ENCODE data around the gene WASF1.
"Not testable (repeated sequence)": the region's sequence is repeated elsewhere in the genome, so short reads cannot be mapped to it uniquely, and the experiment has no call there.

Gene WASF1

DNA sequence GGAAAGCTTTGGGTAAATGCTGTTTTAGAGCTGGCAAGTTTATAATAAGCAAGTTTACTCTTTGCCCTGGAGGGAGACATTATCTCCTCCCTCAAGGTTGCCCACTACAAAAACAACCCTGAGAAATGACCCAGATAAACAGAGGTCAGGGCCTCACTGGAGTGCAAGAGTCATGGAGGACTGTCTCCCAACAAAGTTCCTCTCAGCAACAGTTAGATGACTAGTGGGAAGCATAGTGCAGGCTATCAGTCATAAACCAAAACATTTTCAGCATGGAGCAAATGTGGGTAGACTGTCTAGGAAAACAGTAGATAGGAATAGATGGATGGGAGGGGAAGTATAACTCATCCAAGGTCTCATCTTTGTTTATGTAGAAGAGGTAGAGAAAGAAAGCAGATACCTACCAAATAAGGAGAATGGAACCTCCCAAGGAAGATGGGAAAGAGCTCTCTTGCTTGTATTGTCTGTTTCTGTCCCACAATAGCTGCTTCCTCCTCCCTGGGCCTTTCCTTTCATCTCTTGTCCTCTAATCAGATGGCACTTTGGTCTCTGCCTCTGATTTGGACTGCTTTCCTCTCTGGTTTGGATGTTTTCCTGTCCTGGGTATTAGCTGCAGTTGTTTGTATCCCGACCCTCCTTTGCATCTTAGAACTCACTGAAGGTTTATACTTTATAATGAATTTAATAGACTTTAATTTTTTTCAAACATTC is 95.4 kb downstream of the WASF1 start:
- Histone ChIP-seq H3K27me3 (replicated peaks; ENCODE audit: control insufficient read depth, insufficient read depth, low read length) (no peaks in the 10 kb centered on the region), H3K4me3 (ENCODE audit: low read length) (no peak overlapping the region), H3K4me1 (ENCODE audit: control insufficient read depth, insufficient read depth, low read length) (peaks cover 8% of the 10 kb centered on the region), H3K36me3 (ENCODE audit: control insufficient read depth, insufficient read depth, low read length, severe bottlenecking) (no peaks in the 10 kb centered on the region), H3K9me3 (ENCODE audit: control insufficient read depth, low read length) (no peaks in the 10 kb centered on the region), H3K9ac (ENCODE audit: low read length) (no peak overlapping the region)
- no peak for DNase-seq (ENCODE audit: low read depth)

DNA sequence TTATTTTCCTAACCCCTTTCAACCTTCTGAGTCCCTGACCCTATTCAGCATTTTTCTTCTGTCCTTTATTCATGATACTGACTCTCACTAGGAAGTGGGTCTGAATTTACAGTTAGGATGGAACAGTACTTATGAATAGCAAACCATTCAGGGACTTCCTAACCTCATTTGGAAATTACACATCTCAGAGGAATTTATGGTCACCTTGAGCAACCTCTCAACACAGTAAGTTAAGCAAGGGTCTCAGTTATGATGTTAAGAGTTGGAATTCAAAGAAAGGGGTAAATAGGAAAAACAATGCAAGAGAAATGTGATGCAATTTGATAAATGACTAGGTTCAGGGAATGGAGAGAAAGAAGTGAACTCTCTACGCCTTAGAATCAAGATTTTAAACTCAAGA is 104.1 kb downstream of the WASF1 start:
- Histone ChIP-seq H3K9me3 (ENCODE audit: control insufficient read depth, low read length) (no peaks in the 10 kb centered on the region), H3K4me1 (ENCODE audit: control insufficient read depth, insufficient read depth, low read length) (peaks cover 10% of the 10 kb centered on the region), H3K27me3 (replicated peaks; ENCODE audit: control insufficient read depth, insufficient read depth, low read length) (peaks cover 3% of the 10 kb centered on the region), H3K9ac (ENCODE audit: low read length) (no peak overlapping the region), H3K4me3 (ENCODE audit: low read length) (no peak overlapping the region), H3K36me3 (ENCODE audit: control insufficient read depth, insufficient read depth, low read length, severe bottlenecking) (no peaks in the 10 kb centered on the region)
- DNase-seq (ENCODE audit: low read depth): no peak

DNA sequence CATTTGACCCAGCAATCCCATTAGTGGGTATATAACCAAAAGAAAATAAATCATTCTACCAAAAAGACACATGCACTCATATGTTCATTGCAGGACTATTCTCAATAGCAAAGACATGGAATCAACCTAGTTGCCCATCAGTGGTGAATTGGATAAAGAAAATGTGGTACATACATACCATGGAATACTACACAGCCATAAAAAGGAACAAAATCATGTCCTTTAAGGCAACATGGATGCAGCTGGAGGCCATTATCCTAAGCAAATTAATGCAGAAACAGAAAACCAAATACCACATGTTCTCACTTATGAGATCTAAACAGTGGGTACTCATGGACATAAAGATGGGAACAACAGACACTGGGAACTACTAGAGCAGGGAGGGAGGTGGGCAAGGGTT is 106.0 kb downstream of the WASF1 start:
- H3K4me3 ChIP-seq (ENCODE audit: low read length); H3K36me3 ChIP-seq (ENCODE audit: control insufficient read depth, insufficient read depth, low read length, severe bottlenecking); DNase-seq (ENCODE audit: low read depth); H3K27me3 ChIP-seq (replicated peaks; ENCODE audit: control insufficient read depth, insufficient read depth, low read length); H3K9me3 ChIP-seq (ENCODE audit: control insufficient read depth, low read length); H3K9ac ChIP-seq (ENCODE audit: low read length): not testable (repeated sequence)
- H3K4me1 ChIP-seq (ENCODE audit: control insufficient read depth, insufficient read depth, low read length): peaks cover 15% of the 10 kb centered on the region

DNA sequence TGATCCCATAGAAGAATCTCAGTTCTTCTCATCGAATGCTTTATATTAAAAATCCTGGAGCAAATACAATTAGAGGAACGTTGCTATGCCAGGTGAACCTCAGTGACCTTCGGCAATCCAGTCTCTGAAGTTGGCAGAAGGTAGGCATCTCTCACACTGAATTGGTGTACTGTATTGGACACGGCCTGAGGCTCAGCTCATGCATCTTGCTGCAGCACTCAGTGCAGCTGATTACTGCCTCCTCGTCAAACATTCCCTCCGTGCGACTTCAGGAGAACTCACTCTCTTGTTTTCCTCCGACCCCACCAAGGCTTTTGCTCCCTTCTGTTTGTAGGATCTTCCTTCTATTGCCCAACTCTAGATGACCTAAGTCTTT is 110.9 kb downstream of the WASF1 start:
- no peaks in the 10 kb centered on the region for H3K36me3 ChIP-seq (ENCODE audit: control insufficient read depth, insufficient read depth, low read length, severe bottlenecking)
- H3K27me3 ChIP-seq (replicated peaks; ENCODE audit: control insufficient read depth, insufficient read depth, low read length): peaks cover 5% of the 10 kb centered on the region
- DNase-seq (ENCODE audit: low read depth): no peak
- H3K9ac ChIP-seq (ENCODE audit: low read length): no peak overlapping the region
- H3K9me3 ChIP-seq (ENCODE audit: control insufficient read depth, low read length): no peaks in the 10 kb centered on the region
- no peak overlapping the region for H3K4me3 ChIP-seq (ENCODE audit: low read length)
- peaks cover 5% of the 10 kb centered on the region for H3K4me1 ChIP-seq (ENCODE audit: control insufficient read depth, insufficient read depth, low read length)

DNA sequence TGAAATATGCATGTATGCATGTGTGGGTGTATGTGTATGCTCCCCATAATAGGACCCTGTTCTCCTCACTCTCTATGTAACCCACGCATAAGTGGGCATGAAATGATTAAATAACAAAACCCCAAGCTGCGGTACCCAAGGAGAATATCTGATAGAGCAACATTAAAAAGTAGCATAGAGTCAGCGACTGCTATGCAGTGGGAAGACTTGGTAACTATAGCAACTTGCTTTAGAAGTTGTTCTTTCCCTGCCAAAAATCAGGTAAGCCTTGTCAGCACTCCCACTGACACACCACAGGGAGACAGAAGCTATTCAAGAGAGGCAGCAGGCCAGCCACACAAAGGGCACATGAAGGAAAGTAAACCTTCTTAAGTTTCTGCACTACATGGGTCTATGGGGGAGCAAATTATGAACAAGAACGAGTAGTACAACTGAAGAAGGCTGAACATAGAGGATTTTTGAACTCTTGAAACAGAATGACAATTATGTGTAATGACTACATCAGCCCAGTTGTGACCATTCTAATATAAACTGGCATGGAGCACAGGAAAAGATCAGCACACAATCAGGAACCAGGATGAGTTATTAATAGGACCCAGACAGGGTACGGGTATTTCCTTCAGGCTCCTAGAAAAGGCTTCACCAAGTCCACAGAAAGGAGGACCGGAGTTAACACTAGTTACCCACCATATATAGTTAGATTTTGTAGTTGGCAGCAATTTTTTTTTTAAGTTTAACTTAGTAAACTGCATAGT is 111.5 kb downstream of the WASF1 start:
- Histone ChIP-seq H3K36me3 (ENCODE audit: control insufficient read depth, insufficient read depth, low read length, severe bottlenecking) (no peaks in the 10 kb centered on the region), H3K27me3 (replicated peaks; ENCODE audit: control insufficient read depth, insufficient read depth, low read length) (peaks cover 10% of the 10 kb centered on the region), H3K4me3 (ENCODE audit: low read length) (no peak overlapping the region), H3K9ac (ENCODE audit: low read length) (no peak overlapping the region), H3K9me3 (ENCODE audit: control insufficient read depth, low read length) (no peaks in the 10 kb centered on the region), H3K4me1 (ENCODE audit: control insufficient read depth, insufficient read depth, low read length) (peaks cover 5% of the 10 kb centered on the region)
- DNase-seq (ENCODE audit: low read depth): no peak

DNA sequence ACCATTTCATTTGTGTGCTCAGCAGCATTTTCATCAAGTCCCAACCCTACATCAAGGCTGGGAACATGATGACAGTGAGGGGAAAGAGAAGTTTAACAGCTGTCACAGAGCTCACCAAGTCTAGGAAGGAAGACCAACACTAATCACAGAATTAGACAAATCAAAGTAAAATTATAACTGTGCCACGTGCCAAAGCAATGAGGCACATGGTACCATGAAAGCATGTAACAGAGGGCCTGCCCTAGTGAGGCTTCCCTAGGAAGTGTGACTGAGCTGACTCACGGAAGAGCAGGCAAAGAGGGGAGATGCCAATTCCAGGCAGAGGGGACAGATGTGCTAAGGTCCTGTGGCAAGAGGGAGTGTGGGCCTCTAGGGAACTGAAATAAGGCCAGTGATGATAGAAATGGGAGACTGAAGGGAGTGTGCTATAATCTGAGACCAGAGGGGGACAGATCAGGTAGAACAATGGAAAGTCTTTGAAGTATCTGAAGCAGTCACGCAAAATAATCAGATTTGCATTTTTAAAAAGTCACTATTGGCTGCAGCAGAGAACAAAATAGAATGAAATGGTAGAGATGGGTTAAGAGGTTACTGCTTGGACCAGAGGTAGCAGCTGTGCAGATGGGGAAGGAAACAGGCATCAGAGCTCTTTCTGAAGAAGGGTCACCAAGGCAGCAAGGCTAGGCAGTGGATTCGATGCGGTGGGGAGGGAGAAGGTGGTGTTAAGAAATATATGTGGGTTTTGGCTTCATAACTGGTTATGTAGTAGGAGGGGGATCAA is 114.5 kb downstream of the WASF1 start:
- no peak overlapping the region for H3K9ac ChIP-seq (ENCODE audit: low read length)
- no peaks in the 10 kb centered on the region for H3K9me3 ChIP-seq (ENCODE audit: control insufficient read depth, low read length)
- peaks cover 5% of the 10 kb centered on the region for H3K4me1 ChIP-seq (ENCODE audit: control insufficient read depth, insufficient read depth, low read length)
- H3K27me3 ChIP-seq (replicated peaks; ENCODE audit: control insufficient read depth, insufficient read depth, low read length): peaks cover 27% of the 10 kb centered on the region
- no peak for DNase-seq (ENCODE audit: low read depth)
- no peak overlapping the region for H3K4me3 ChIP-seq (ENCODE audit: low read length)
- no peaks in the 10 kb centered on the region for H3K36me3 ChIP-seq (ENCODE audit: control insufficient read depth, insufficient read depth, low read length, severe bottlenecking)

DNA sequence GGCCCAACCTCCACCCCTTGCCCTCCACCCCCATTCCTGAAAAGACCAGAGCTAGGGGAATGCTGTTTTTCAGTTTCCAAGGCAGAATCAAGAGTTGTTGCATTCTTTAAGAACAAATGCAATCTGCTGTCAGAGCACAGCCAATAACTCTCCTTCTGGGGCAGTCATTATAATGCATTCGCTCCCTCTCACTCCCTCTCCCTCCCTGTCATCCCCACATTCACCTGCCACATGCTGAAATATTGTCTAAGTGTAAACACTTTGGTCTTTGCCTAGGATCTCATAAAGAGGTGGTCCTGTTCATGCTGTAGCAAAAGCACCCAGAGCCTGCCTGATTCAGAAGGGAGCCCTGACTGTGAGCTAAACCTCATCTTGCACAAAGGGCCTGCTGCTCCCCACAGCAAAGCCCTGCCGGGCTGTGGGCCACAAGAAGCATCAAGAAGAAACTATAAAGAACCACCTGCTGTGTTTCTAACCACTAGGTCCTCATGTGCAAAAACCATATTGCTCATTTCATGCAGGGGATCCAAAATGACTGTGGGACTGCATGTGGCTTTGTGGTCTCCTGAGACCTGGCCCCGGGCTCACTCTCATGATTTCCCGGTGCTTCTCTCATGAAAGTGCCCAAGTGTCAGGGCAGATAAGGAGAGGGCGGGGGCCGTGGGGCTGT is 115.7 kb downstream of the WASF1 start:
- Histone ChIP-seq H3K4me3 (ENCODE audit: low read length) (no peak overlapping the region), H3K36me3 (ENCODE audit: control insufficient read depth, insufficient read depth, low read length, severe bottlenecking) (no peaks in the 10 kb centered on the region), H3K9me3 (ENCODE audit: control insufficient read depth, low read length) (no peaks in the 10 kb centered on the region), H3K27me3 (replicated peaks; ENCODE audit: control insufficient read depth, insufficient read depth, low read length) (peaks cover 27% of the 10 kb centered on the region), H3K9ac (ENCODE audit: low read length) (no peak overlapping the region), H3K4me1 (ENCODE audit: control insufficient read depth, insufficient read depth, low read length) (no peaks in the 10 kb centered on the region)
- no peak for DNase-seq (ENCODE audit: low read depth)

DNA sequence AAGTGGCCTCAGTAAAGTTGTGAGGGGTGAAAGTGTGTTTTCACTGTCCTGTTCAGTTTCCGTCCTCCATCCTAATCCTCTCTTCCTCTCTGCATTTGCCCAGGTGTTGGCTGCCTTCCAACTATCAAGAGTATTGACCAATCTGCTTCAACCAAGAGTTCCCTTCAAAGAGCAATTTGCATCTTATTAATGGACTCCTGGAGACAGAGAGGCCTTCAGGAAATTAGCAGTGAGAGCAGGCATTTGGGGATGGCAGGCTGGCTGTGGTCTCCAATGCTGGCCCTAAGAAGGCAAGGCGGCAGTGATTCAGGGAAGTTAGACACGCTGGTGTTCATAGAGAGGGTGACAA is 124.1 kb downstream of the WASF1 start:
- DNase-seq (ENCODE audit: low read depth): no peak
- Histone ChIP-seq H3K4me3 (ENCODE audit: low read length) (no peak overlapping the region), H3K9ac (ENCODE audit: low read length) (no peak overlapping the region), H3K4me1 (ENCODE audit: control insufficient read depth, insufficient read depth, low read length) (no peaks in the 10 kb centered on the region), H3K27me3 (replicated peaks; ENCODE audit: control insufficient read depth, insufficient read depth, low read length) (peaks cover 13% of the 10 kb centered on the region), H3K9me3 (ENCODE audit: control insufficient read depth, low read length) (no peaks in the 10 kb centered on the region), H3K36me3 (ENCODE audit: control insufficient read depth, insufficient read depth, low read length, severe bottlenecking) (no peaks in the 10 kb centered on the region)

DNA sequence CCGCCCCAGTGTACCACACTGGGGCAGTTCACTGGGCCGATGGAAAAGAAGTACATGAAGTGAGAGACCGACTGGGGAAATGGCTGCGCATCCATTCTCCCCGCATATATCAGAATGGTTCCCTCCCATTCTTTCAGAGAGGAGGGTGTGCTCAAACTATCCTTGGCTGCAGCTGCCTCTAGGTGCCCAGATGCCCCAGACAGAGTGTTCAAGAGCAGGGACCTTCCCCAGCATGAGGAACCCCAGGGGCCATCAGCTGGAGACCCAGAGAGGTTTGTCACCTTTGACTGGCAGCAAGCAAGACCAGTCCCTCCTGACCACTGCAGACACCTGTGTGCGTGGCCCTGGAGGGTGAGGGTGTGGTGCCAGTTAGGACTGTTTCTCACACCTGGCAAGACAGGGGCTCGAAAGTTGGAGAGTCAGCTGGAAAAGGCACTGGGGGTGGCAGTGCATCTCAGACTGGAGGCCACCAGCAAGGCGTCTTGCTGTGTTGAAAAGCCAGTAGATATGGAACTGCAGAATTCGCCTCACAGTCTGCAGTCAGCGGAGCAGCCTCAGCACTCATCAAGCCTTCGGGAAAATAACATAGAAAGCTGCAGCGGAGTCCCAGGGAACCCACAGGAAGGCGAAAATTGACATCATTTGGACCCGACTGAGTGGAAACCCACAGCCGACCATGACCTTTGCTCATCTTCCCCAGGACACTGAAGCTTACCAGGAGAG is 124.6 kb downstream of the WASF1 start:
- no peaks in the 10 kb centered on the region for H3K9me3 ChIP-seq (ENCODE audit: control insufficient read depth, low read length)
- H3K4me3 ChIP-seq (ENCODE audit: low read length): no peak overlapping the region
- no peak overlapping the region for H3K9ac ChIP-seq (ENCODE audit: low read length)
- H3K27me3 ChIP-seq (replicated peaks; ENCODE audit: control insufficient read depth, insufficient read depth, low read length): peaks cover 13% of the 10 kb centered on the region
- DNase-seq (ENCODE audit: low read depth): no peak
- no peaks in the 10 kb centered on the region for H3K36me3 ChIP-seq (ENCODE audit: control insufficient read depth, insufficient read depth, low read length, severe bottlenecking)
- H3K4me1 ChIP-seq (ENCODE audit: control insufficient read depth, insufficient read depth, low read length): no peaks in the 10 kb centered on the region

DNA sequence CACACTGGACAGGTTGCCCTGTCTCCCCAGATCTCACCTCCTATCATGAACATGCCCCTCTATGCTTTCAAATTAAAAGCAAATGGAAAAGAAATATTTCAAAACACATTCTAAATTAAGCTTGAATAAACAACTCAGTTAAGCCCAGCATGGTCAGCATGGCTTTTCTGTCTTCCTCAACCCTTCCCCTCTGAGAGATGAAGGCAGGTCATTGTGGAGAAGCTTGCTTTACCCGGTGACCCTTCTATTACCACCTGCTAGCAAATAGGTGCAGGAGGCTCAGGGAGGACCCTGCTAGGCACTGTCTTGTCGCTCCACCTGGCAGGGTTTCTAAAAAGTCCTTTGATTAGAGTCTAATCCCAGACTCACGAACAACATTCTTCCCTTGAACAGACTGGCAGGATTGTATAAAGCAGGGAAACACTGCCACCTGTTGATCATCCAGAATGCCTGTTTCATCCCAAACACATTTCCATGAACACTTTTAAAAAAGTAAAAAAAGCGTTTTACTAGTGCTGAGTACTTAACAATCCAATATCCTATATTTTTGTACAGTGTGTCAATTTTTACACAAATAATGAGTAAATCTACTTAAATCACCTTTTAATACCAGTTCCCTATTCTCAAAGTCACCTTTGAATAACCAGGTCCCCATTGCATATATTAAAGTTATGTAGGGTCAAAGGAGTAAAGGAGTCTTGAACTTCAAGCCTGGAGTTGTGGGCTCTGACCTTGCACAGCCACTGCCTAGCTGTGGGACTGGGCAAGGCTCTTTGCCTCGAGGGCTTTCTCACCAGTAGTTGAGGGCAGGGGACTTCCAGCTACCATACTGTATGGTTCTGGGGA is 125.9 kb downstream of the WASF1 start:
- Histone ChIP-seq H3K9me3 (ENCODE audit: control insufficient read depth, low read length) (no peaks in the 10 kb centered on the region), H3K36me3 (ENCODE audit: control insufficient read depth, insufficient read depth, low read length, severe bottlenecking) (no peaks in the 10 kb centered on the region), H3K4me1 (ENCODE audit: control insufficient read depth, insufficient read depth, low read length) (no peaks in the 10 kb centered on the region), H3K4me3 (ENCODE audit: low read length) (no peak overlapping the region), H3K9ac (ENCODE audit: low read length) (no peak overlapping the region), H3K27me3 (replicated peaks; ENCODE audit: control insufficient read depth, insufficient read depth, low read length) (peaks cover 16% of the 10 kb centered on the region)
- DNase-seq (ENCODE audit: low read depth): peak; percentile 81

Measured in adipocyte (in vitro differentiated cells).